NB4 (cell line): ENCODE measurements around the gene C3orf22.

Experiments
- DNase-seq: peaks from one replicate; pipeline ENCODE4 v3.0.0; 2010; ENCODE audit warnings: low read depth
- H3K4me3 ChIP-seq: one replicate; pipeline ENCODE4 v1.5.1; 2011; ENCODE audit warnings: mild to moderate bottlenecking, low read depth, low read length, moderate library complexity
- MYC ChIP-seq: IDR thresholded peaks from 2 replicates; pipeline ENCODE4 v1.6.1; 2011; ENCODE audit warnings: low read depth, low read length
- POLR2A ChIP-seq: IDR thresholded peaks from 2 replicates; pipeline ENCODE4 v1.6.1; 2011; ENCODE audit warnings: mild to moderate bottlenecking; ENCODE audit not compliant: insufficient read length; ENCODE audit errors: extremely low read depth
- TF ChIP-seq, protein P1 (sequence below): IDR thresholded peaks from 2 replicates; pipeline ENCODE4 v1.6.1; 2011; ENCODE audit warnings: low read depth, low read length
- TF ChIP-seq, protein P2 (sequence below): IDR thresholded peaks from one replicate; pipeline ENCODE4 v1.5.1; 2012; ENCODE audit warnings: low read depth, low read length

Gene C3orf22

DNA sequence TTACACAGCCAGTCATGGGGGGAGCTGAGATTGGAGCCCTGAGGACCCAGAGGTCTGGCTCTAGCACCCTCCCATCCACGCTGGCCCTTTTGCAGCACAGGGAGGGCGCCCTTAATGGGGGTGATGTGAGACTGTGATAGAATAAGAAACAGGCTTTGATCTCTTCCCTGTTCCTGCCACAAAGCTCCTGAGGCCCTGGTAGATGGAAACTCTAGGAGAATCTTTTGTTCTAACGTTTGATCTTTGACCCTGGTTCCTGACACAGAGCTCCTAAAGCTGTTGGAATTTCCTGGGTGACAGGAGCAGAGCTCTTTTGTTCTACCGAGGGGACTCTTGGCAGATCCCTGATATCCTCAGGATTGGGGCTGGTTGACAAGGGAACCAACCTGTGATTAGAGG, 40.0 kb downstream of the C3orf22 start:
- no peak for DNase-seq
- no peak overlapping the region for H3K4me3 ChIP-seq
- no peak for TF ChIP-seq POLR2A
- TF ChIP-seq, protein P1, sequence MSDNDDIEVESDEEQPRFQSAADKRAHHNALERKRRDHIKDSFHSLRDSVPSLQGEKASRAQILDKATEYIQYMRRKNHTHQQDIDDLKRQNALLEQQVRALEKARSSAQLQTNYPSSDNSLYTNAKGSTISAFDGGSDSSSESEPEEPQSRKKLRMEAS = no peak
- no peak for TF ChIP-seq MYC
- TF ChIP-seq, protein P2, sequence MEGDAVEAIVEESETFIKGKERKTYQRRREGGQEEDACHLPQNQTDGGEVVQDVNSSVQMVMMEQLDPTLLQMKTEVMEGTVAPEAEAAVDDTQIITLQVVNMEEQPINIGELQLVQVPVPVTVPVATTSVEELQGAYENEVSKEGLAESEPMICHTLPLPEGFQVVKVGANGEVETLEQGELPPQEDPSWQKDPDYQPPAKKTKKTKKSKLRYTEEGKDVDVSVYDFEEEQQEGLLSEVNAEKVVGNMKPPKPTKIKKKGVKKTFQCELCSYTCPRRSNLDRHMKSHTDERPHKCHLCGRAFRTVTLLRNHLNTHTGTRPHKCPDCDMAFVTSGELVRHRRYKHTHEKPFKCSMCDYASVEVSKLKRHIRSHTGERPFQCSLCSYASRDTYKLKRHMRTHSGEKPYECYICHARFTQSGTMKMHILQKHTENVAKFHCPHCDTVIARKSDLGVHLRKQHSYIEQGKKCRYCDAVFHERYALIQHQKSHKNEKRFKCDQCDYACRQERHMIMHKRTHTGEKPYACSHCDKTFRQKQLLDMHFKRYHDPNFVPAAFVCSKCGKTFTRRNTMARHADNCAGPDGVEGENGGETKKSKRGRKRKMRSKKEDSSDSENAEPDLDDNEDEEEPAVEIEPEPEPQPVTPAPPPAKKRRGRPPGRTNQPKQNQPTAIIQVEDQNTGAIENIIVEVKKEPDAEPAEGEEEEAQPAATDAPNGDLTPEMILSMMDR = no peak

DNA sequence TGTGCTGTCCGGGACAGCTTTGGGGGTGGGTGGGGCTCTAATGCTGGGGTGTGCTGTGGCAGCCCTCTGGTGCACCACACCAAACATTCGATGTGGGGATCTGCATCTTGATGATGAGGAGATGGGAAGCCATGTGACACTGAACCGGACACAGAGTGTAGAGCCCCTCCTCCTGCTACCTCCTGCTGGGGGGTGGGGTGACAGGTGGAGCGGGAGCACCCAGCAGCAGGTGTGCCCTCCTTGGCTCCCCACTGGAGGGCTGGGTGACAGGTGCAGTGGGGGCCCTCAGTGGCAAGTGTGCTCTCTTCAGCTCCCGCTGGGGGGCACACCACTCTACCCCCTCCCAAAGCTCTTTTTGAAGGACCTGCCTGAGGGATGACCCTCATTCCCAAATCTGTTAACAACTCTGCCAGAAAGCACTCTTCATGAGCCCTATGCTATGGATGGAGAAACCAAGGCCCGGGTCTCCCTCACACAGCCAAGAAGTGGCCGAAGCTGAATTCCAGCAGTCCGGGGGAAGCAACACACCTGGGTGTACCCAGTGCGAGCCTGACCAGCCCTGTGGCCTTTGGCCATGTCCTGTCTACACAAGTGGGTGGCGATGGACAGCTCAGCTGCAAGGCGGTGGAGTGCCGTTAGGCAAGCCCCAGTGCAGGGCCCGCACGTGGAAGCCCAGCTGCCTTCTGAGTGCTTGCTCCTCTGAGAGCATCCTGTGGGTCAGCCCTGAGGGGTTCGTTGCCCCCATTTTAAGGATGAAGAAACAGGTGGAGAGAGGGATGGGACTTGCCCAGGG, 40.5 kb downstream of the C3orf22 start:
- no peak for DNase-seq
- TF ChIP-seq POLR2A (no peak), MYC (no peak)
- TF ChIP-seq, protein P2 = no peak
- TF ChIP-seq, protein P1 = no peak
- no peak overlapping the region for H3K4me3 ChIP-seq

DNA sequence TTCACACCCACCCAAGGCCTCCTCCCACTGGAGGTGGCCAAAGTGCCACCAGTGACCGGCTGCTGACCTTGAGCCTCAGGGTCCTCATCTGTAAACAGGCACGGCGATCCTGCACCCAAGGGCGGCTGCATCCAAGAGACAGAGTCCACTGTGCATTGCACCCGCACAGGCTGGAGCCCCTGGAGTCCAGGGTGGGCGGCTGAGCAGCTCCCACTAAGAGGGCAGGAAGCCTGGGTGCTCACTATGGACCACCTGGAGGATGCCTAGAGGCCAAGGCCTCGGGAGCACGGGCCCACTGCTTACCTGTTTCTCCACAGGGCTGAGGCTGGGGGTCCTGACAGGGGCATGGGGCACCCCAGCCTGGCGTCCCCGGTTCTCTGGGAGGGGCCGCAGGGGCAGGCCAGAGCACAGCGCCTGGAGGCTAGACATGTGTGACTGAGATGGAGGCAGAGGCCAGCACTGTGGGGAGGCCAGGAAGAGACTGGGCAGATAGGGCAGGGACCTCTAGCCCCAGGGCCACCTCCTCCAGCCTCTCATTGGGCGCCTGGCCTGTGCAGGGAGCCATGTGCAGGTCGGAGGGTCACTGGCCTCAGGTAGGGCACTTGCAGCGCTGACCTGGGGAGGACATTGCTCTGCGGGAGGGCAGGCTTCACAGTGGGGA, 41.3 kb downstream of the C3orf22 start, which contains the start of gene UROC1:
Gene UROC1, minus strand, starts transcription at position 483 of the 661 bp plus-strand sequence. Its CDS starts 54 bp downstream, at position 429.
- DNase-seq = no peak
- TF ChIP-seq MYC (no peak), POLR2A (no peak)
- TF ChIP-seq, protein P1 = no peak
- TF ChIP-seq, protein P2 = no peak
- no peak within 1 kb of the TSS for H3K4me3 ChIP-seq

DNA sequence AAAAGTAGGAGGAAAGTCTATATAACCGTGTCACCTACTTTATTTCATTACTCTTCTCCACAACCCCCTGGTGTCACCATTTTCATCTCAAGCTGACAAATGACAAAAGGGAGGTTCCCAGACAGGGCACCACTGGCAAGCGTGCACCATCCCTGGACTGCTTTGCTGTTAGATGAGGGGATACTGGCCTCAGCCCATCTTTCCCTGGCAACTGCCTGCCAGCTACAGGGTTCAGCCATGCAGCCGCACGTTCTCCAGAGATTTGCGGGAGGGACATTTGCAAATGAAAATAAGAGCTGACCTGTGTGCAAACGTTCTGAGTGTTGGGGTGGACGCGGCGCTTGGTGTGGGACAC, 41.8 kb downstream of the C3orf22 start:
- no peak for DNase-seq
- no peak overlapping the region for H3K4me3 ChIP-seq
- TF ChIP-seq, protein P2 = no peak
- TF ChIP-seq, protein P1 = no peak
- no peak for TF ChIP-seq POLR2A
- TF ChIP-seq MYC = no peak

DNA sequence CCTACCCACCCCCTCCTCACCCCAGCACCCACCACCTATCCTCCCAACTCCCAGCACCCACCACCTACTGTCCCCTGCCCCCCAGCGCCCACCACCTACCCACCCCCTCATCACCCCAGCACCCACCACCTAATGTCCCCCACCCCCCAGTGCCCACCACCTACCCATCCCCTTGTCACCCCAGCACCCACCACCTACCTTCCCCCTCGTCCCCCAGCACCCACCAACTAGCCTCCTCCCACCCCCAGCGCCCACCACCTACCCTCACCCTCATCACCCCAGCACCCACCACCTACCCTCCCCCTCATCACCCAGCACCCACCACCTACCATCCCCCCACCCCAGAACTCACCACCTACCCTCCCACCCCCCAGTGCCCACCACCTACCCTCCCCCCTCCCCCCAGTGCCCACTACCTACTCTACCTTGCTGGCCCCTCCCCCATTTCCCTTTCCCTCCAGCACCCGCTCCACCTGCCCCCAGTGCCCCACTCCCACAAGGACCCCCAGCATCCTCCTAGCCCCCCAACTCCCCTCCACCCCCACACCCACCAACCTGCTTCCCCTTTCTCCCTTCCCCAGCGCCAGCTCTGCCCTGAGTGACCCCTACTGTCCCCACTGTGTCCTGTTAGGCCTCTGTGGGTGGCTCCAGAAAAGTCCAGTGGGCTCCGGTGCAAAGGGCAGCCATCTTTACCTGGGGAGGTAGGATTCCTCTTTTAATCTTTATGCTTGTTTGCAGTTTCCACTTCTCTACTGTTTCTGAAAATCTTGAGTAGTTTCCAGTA, 42.4 kb downstream of the C3orf22 start:
- H3K4me3 ChIP-seq = no peak overlapping the region
- DNase-seq = no peak
- TF ChIP-seq MYC (no peak), POLR2A (no peak)
- TF ChIP-seq, protein P1 = no peak
- TF ChIP-seq, protein P2 = no peak
